Measurements from ENCODE around the gene GRAMD1A. TPM values are rescaled to one million over a fixed set of nuclear protein-coding genes. Genes with fewer than 3 reads are reported as not detected.

The GRAMD1A gene
- total RNA-seq, 2 donors from 2014 or later = 90.8 to 94.9 TPM

DNA sequence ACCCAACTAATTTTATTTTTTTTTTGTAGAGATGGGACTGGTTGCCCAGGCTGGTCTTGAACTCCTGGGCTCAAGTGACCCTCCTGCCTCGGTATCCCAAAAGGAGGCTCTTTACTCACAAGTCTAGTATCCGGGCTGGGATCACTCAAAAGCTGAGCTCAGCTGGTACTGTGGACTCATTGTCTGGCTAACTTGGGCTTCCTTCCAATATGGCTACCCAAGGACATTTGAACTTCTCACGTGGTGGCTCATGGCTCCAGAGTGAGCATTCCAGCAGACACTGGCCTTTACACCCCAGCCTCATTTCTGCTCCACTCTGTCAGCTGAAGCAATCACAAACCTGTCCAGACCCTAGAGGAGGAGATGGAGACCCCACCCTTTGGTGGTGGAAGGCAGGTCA is 70.3 kb downstream of the GRAMD1A start:
- peaks cover 10% of the 10 kb centered on the region for H3K4me1 ChIP-seq
- WGBS, 2 donors = 83 to 93% methylated on average over 2 to 3 of the region's 3 CpGs
- peaks cover 0 to 8% (median 0%) of the 10 kb centered on the region in 3 donors for H3K9me3 ChIP-seq
- DNase-seq (no peak), ATAC-seq (no peak)
- no peaks in the 10 kb centered on the region for H3K27me3 ChIP-seq
- H3K27ac ChIP-seq = no peak overlapping the region
- no peaks in the 10 kb centered on the region for H3K36me3 ChIP-seq (replicated peaks in 1 of 2; ENCODE audit: insufficient read depth in 1 of 2, low read depth in 2 of 2)
- intact Hi-C loops (cut with DNase I) = no loop called here
- H3K4me3 ChIP-seq = no peak overlapping the region
- TF ChIP-seq POLR2A (IDR thresholded peaks at IDR 0.05) = no peak
- TF ChIP-seq, protein P1, sequence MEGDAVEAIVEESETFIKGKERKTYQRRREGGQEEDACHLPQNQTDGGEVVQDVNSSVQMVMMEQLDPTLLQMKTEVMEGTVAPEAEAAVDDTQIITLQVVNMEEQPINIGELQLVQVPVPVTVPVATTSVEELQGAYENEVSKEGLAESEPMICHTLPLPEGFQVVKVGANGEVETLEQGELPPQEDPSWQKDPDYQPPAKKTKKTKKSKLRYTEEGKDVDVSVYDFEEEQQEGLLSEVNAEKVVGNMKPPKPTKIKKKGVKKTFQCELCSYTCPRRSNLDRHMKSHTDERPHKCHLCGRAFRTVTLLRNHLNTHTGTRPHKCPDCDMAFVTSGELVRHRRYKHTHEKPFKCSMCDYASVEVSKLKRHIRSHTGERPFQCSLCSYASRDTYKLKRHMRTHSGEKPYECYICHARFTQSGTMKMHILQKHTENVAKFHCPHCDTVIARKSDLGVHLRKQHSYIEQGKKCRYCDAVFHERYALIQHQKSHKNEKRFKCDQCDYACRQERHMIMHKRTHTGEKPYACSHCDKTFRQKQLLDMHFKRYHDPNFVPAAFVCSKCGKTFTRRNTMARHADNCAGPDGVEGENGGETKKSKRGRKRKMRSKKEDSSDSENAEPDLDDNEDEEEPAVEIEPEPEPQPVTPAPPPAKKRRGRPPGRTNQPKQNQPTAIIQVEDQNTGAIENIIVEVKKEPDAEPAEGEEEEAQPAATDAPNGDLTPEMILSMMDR (IDR thresholded peaks at IDR 0.05) = no peak

DNA sequence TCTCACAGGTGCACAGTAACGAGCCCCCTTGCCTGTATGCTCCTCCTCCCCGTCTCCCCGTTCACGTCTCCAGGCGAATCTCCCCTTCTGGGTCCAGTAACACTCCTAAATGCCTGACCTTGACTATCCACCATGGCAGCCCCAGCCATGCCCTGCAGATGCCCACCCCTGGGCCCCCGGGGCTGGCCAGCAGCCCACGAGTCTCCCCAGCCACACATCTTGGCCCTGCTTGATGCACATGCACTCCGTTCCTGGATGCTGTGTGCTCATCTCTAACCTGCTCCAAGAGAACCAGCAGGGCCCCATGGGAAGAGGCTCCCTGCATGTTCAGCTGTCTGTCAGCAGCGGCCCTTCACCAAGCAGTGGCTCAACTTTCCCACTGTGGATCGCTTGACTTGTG is 73.4 kb downstream of the GRAMD1A start:
- Histone ChIP-seq H3K27ac (no peak overlapping the region), H3K4me3 (no peak overlapping the region), H3K9me3 (peaks cover 0 to 8% (median 0%) of the 10 kb centered on the region in 3 donors), H3K27me3 (no peaks in the 10 kb centered on the region), H3K4me1 (peaks cover under 1% of the 10 kb centered on the region), H3K36me3 (replicated peaks in 1 of 2; ENCODE audit: insufficient read depth in 1 of 2, low read depth in 2 of 2) (no peaks in the 10 kb centered on the region)
- WGBS, 2 donors = 66 to 89% methylated on average over 6 to 10 of the region's 10 CpGs
- no peak for TF ChIP-seq POLR2A (IDR thresholded peaks at IDR 0.05)
- TF ChIP-seq, protein P1 (IDR thresholded peaks at IDR 0.05) = no peak
- DNase-seq (no peak), ATAC-seq (no peak)
- intact Hi-C loops (cut with DNase I) = no loop called here

DNA sequence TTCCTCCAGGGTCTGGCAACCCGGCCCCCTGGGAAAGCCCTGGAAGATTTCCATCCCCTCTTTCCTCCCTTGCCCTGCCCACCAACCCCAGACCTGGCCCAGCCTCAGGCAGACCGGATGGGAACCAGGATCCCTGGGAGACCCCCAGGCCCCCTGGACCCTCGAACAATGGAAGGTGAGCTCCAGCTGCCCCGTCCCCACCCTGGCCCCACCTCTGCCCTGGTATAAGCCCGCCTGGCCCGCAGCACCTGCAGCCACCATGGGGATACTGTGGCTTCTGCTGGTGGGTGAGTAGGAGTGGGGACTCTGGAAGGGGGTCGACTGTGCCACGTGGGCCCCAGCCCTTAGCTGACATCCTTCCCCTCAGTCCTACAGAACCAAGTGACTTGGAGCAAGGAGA is 73.8 kb downstream of the GRAMD1A start:
- H3K9me3 ChIP-seq = peaks cover 0 to 8% (median 0%) of the 10 kb centered on the region in 3 donors
- ATAC-seq (no peak), DNase-seq (no peak)
- no peaks in the 10 kb centered on the region for H3K36me3 ChIP-seq (replicated peaks in 1 of 2; ENCODE audit: insufficient read depth in 1 of 2, low read depth in 2 of 2)
- H3K27me3 ChIP-seq = no peaks in the 10 kb centered on the region
- no peak overlapping the region for H3K4me3 ChIP-seq
- intact Hi-C loops (cut with DNase I) = no loop called here
- no peaks in the 10 kb centered on the region for H3K4me1 ChIP-seq
- 59 to 71% methylated on average over 5 to 6 of the region's 8 CpGs for WGBS, 2 donors
- TF ChIP-seq, protein P1 (IDR thresholded peaks at IDR 0.05) = no peak
- TF ChIP-seq POLR2A (IDR thresholded peaks at IDR 0.05) = no peak
- H3K27ac ChIP-seq = no peak overlapping the region

DNA sequence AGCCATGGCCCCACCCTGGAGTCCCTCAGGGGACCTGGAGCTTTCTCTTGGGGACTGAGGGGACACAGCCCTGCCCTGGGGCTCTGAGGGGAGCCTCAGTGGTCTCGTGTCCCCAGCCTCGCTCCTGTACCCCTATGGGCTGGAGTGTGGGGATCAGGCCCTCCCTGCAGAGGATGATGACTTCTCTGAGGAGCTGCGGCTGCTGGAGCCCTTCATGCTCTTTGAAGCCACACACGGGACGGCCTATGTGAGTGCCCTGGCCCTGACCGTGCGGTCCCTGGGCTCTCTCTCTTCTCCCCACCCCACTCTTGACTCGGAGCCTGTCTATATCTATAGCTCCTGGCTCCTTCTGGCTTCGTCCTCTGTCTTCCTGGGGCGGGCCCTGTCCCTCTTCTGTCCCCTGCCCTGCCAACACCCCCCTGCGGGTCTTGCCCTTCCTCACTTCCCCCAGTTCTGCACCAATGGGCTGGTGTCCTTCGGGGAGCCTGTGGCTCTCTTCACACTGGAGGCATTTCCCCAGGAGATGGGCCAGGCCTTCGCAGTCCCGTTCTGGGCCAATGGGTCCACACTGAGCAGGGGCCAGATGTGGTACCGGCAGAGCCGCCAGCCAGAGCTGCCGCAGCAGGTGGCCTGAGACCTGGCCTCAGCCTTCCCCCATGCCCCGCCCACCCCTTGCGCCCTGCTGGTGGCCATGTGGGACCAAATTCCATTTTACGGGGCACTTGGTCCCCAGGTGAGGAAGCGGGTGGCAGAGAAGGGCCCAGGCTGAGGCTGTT is 74.5 kb downstream of the GRAMD1A start:
- H3K4me3 ChIP-seq = no peak overlapping the region
- intact Hi-C loops (cut with DNase I) = no loop called here
- ATAC-seq = no peak
- H3K27ac ChIP-seq = no peak overlapping the region
- no peaks in the 10 kb centered on the region for H3K27me3 ChIP-seq
- no peak for TF ChIP-seq POLR2A (IDR thresholded peaks at IDR 0.05)
- TF ChIP-seq, protein P1 (IDR thresholded peaks at IDR 0.05) = no peak
- peaks cover 0 to 8% (median 0%) of the 10 kb centered on the region in 3 donors for H3K9me3 ChIP-seq
- H3K36me3 ChIP-seq (replicated peaks in 1 of 2; ENCODE audit: insufficient read depth in 1 of 2, low read depth in 2 of 2) = no peaks in the 10 kb centered on the region
- no peak for DNase-seq
- H3K4me1 ChIP-seq = no peaks in the 10 kb centered on the region
- WGBS, 2 donors = 86 to 89% methylated on average over 14 to 20 of the region's 21 CpGs

Measured in body of pancreas (tissue), 4 donors.